Measurements from ENCODE around the gene SPECC1L.
A peak's percentile ranks its signal among the peaks of the same experiment; 100 is the strongest.

SPECC1L gene

GRCh38 chr22:24437091-24437490 lies 166.5 kb downstream of the SPECC1L start:
- TF ChIP-seq CTCF (IDR thresholded peaks at IDR 0.05; ENCODE audit: low read depth, low read length, missing control alignments), result no peak
- DNase-seq (ENCODE audit: extremely low read depth, low read depth), result no peak
- no peak overlapping the region for H3K4me3 ChIP-seq (replicated peaks; ENCODE audit: low read depth, low read length)

DNA sequence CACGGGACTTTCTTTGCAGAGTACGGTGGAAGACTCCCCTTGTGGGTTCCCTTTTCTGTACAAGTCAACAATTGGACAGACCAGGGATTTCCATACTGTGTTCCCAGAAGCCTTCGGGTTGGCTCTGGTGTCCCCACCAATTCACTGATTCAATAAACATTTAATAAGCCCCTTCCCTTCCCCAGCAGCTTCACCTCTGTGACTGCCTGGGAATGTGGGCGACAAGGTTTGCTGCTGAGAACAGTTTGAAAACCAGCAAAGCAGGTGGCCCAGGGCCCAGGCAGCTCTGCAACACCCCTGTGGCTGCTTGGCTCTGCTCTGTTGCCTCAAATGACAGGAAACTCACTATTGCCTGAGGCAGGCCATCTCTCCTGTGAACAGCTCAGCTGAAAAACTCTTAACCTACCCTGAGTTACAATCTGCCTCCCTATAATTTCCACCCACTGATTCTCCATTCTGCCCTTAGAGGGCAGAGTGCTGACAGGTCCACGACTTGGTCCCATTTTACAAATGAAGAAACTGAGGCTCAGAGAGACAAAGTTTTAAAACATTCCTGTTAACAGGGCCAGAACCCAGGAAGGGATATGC lies 167.2 kb downstream of the SPECC1L start:
- peak; percentile 30 for TF ChIP-seq CTCF (IDR thresholded peaks at IDR 0.05; ENCODE audit: low read depth, low read length, missing control alignments)
- no peak overlapping the region for H3K4me3 ChIP-seq (replicated peaks; ENCODE audit: low read depth, low read length)
- no peak for DNase-seq (ENCODE audit: extremely low read depth, low read depth)

DNA sequence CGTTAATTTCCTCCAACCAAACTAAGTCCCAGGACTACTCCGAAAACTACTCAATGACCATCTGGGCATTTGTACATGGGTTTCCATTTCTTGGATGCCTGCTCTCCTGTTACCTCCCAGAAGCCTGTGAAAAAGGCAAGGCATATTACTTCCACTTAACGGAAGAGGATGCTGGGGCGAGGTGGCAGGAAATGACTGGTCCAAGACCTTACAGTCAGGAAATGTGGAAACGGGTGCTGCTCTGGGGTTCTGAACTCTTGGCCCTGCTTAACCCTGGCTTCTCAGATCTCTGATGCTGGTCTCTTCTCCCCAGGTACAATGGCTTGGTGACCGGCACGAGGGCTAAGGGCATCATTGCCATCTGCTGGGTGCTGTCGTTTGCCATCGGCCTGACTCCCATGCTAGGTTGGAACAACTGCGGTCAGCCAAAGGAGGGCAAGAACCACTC lies 169.7 kb downstream of the SPECC1L start:
- DNase-seq (ENCODE audit: extremely low read depth, low read depth), result no peak
- H3K4me3 ChIP-seq (replicated peaks; ENCODE audit: low read depth, low read length), result no peak overlapping the region

GRCh38 chr22:24440718-24441405 lies 170.2 kb downstream of the SPECC1L start:
- no peak overlapping the region for H3K4me3 ChIP-seq (replicated peaks; ENCODE audit: low read depth, low read length)
- DNase-seq (ENCODE audit: extremely low read depth, low read depth), result no peak
- no peak for TF ChIP-seq CTCF (IDR thresholded peaks at IDR 0.05; ENCODE audit: low read depth, low read length, missing control alignments)

More for the DNA sequence above, 169.7 kb downstream of the SPECC1L start:
- no peak for TF ChIP-seq CTCF (IDR thresholded peaks at IDR 0.05; ENCODE audit: low read depth, low read length, missing control alignments)

DNA sequence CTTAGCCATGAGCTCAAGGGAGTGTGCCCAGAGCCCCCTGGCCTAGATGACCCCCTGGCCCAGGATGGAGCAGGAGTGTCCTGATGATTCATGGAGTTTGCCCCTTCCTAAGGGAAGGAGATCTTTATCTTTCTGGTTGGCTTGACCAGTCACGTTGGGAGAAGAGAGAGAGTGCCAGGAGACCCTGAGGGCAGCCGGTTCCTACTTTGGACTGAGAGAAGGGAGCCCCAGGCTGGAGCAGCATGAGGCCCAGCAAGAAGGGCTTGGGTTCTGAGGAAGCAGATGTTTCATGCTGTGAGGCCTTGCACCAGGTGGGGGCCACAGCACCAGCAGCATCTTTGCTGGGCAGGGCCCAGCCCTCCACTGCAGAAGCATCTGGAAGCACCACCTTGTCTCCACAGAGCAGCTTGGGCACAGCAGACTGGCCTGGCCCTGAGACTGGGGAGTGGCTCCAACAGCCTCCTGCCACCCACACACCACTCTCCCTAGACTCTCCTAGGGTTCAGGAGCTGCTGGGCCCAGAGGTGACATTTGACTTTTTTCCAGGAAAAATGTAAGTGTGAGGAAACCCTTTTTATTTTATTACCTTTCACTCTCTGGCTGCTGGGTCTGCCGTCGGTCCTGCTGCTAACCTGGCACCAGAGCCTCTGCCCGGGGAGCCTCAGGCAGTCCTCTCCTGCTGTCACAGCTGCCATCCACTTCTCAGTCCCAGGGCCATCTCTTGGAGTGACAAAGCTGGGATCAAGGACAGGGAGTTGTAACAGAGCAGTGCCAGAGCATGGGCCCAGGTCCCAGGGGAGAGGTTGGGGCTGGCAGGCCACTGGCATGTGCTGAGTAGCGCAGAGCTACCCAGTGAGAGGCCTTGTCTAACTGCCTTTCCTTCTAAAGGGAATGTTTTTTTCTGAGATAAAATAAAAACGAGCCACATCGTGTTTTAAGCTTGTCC lies 171.0 kb downstream of the SPECC1L start:
- TF ChIP-seq CTCF (IDR thresholded peaks at IDR 0.05; ENCODE audit: low read depth, low read length, missing control alignments), result no peak
- DNase-seq (ENCODE audit: extremely low read depth, low read depth), result no peak
- no peak overlapping the region for H3K4me3 ChIP-seq (replicated peaks; ENCODE audit: low read depth, low read length)

GRCh38 chr22:24442352-24442744 lies 171.7 kb downstream of the SPECC1L start:
- TF ChIP-seq CTCF (IDR thresholded peaks at IDR 0.05; ENCODE audit: low read depth, low read length, missing control alignments), result no peak
- no peak overlapping the region for H3K4me3 ChIP-seq (replicated peaks; ENCODE audit: low read depth, low read length)
- no peak for DNase-seq (ENCODE audit: extremely low read depth, low read depth)

Measured in HFF-Myc (cell line).